OCI-LY3 (cell line): ENCODE results near the gene SORL1.

Experiments used
- H2AFZ ChIP-seq: fragments of 200-600, 300-600 bp; shearing (Covaris generic); 2 replicates; pipeline ENCODE4 v1.6.0; 2014; ENCODE audit warnings: antibody characterized with exemption, low read depth, low read length
- H3K27ac ChIP-seq: fragments of 200-600, 300-600 bp; sonication (generic); 2 replicates; pipeline ENCODE4 v1.5.1; 2014; ENCODE audit warnings: mild to moderate bottlenecking, low read length, moderate library complexity, mixed read lengths
- H3K27me3 ChIP-seq: fragments of 200-600, 300-600 bp; sonication (generic); 2 replicates; pipeline ENCODE4 v1.6.1; 2014; ENCODE audit warnings: low read depth, low read length, mixed read lengths
- H3K36me3 ChIP-seq: fragments of 200-600, 300-600 bp; sonication (generic); replicated peaks from 2 replicates; pipeline ENCODE3; 2014; ENCODE audit warnings: low read depth, low read length, mixed read lengths
- H3K4me1 ChIP-seq: fragments of 300-600, 200-600 bp; sonication (generic); 2 replicates; pipeline ENCODE4 v1.6.1; 2014; ENCODE audit warnings: low read length, mixed read lengths
- H3K4me2 ChIP-seq: fragments of 200-600, 300-600 bp; sonication (generic); 2 replicates; pipeline ENCODE4 v1.6.1; 2014; ENCODE audit warnings: low read length, mixed read lengths
- H3K4me3 ChIP-seq: fragments of 300-600, 200-600 bp; sonication (generic); 2 replicates; pipeline ENCODE4 v1.5.1; 2014; ENCODE audit warnings: antibody characterized with exemption, mild to moderate bottlenecking, low read length, moderate library complexity
- H3K79me2 ChIP-seq: fragments of 300-600, 200-600 bp; shearing (Covaris generic); 2 replicates; pipeline ENCODE4 v1.6.1; 2014; ENCODE audit warnings: mild to moderate bottlenecking, low read length, mixed read lengths
- H3K9ac ChIP-seq: fragments of 300-600, 200-600 bp; shearing (Covaris generic); 2 replicates; pipeline ENCODE4 v1.6.0; 2014; ENCODE audit warnings: mild to moderate bottlenecking, low read length, moderate library complexity
- H3K9me3 ChIP-seq: fragments of 200-600, 300-600 bp; shearing (Covaris generic); 2 replicates; pipeline ENCODE4 v1.6.1; 2014; ENCODE audit warnings: low read length, mixed read lengths; ENCODE audit not compliant: insufficient read depth
- H4K20me1 ChIP-seq: fragments of 200-600, 300-600 bp; sonication (generic); 2 replicates; pipeline ENCODE4 v1.6.1; 2016; ENCODE audit warnings: low read length, mixed read lengths; ENCODE audit not compliant: insufficient read depth
- EZH2phosphoT487 ChIP-seq: fragments of 200-600 bp; shearing (Covaris generic); IDR thresholded peaks from 2 replicates; pipeline ENCODE4 v1.6.1; 2018; ENCODE audit warnings: antibody characterized with exemption, mixed run types, low read depth
- TF ChIP-seq, protein P1 (sequence below): fragments of 200-600, 300-600 bp; sonication (generic); IDR thresholded peaks from 2 replicates; pipeline ENCODE4 v1.5.1; 2014; ENCODE audit warnings: antibody characterized with exemption, low read length, low read depth

Gene SORL1

DNA sequence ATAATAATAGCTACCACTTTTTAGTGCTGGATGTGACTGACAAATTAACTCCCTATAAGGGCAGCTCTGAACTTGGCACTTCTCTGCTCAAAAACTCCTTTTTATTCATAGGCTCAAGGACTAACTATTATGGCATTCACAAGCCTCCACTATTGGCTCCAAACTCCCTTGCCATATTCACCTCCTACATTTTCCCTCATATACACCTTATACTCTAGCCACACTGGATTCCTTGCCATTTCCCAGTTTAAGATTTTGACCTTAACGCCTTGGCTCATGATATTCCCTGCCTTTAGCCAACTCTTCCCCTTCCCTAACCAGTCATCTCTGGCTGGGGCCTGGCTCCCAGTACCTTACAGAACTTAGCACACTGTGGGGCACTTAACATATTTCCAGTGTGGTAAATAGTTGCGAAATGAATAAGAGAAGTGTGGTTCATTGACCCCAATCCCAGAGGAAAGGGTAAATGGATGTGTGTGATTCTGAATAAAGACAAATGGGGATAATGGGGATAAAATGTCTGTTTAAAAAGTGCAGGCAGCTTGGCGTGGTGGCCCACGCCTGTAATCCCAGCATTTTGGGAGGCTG is 40.0 kb upstream of the SORL1 start:
- no peaks in the 10 kb centered on the region for H3K36me3 ChIP-seq

DNA sequence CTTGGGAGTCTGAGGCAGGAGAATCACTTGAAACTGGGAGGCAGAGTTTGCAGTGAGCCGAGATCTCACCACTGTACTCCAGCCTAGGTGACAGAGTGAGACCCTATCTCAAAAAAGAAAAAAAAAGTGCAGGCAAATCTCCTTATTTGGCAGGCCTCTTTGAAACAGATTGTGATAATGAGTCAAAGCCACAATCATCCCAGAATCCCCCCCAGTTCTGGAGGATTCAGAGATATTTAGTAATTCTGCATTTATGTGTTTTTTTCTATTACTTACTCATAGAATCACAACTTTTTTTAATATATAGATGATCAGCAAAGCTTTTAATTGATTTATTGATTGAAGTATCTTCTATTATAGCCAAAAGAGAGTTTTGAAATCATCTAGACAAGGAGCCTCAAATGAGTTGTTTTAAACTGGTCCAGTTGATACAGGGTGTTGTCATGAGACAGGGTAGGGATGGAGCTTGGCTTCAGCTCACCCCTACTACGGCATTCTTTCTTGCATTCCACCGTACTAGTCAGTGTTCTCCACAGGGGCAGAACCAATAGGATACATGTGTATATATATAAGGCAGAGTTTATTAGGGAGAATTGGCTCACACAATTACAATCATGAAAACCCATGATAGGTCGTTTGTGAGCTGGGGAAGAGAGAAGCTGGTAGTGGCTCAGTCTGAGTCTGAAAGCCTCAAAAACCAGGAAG is 39.3 kb upstream of the SORL1 start:
- H3K27me3 ChIP-seq, result no peaks in the 10 kb centered on the region
- H3K9ac ChIP-seq, result no peak overlapping the region
- H3K4me1 ChIP-seq, result peaks cover 3% of the 10 kb centered on the region; the same call in 1 of the 2 replicates
- H3K79me2 ChIP-seq, result no peaks in the 10 kb centered on the region
- H3K4me2 ChIP-seq, result no peak overlapping the region
- no peak overlapping the region for H2AFZ ChIP-seq
- TF ChIP-seq EZH2phosphoT487, result no peak
- TF ChIP-seq, protein P1, sequence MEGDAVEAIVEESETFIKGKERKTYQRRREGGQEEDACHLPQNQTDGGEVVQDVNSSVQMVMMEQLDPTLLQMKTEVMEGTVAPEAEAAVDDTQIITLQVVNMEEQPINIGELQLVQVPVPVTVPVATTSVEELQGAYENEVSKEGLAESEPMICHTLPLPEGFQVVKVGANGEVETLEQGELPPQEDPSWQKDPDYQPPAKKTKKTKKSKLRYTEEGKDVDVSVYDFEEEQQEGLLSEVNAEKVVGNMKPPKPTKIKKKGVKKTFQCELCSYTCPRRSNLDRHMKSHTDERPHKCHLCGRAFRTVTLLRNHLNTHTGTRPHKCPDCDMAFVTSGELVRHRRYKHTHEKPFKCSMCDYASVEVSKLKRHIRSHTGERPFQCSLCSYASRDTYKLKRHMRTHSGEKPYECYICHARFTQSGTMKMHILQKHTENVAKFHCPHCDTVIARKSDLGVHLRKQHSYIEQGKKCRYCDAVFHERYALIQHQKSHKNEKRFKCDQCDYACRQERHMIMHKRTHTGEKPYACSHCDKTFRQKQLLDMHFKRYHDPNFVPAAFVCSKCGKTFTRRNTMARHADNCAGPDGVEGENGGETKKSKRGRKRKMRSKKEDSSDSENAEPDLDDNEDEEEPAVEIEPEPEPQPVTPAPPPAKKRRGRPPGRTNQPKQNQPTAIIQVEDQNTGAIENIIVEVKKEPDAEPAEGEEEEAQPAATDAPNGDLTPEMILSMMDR, result no peak
- H3K27ac ChIP-seq, result no peak overlapping the region
- H3K36me3 ChIP-seq, result no peaks in the 10 kb centered on the region
- H3K4me3 ChIP-seq, result no peak overlapping the region
- H4K20me1 ChIP-seq, result no peaks in the 10 kb centered on the region
- H3K9me3 ChIP-seq, result no peaks in the 10 kb centered on the region

More for the DNA sequence above, 40.0 kb upstream of the SORL1 start:
- H3K27ac ChIP-seq, result no peak overlapping the region
- H3K79me2 ChIP-seq, result no peaks in the 10 kb centered on the region
- TF ChIP-seq EZH2phosphoT487, result no peak
- TF ChIP-seq, protein P1, result no peak
- H2AFZ ChIP-seq, result no peak overlapping the region
- H3K4me3 ChIP-seq, result no peak overlapping the region
- no peaks in the 10 kb centered on the region for H4K20me1 ChIP-seq
- H3K9ac ChIP-seq, result no peak overlapping the region
- H3K9me3 ChIP-seq, result no peaks in the 10 kb centered on the region
- H3K4me2 ChIP-seq, result no peak overlapping the region
- no peaks in the 10 kb centered on the region for H3K4me1 ChIP-seq
- no peaks in the 10 kb centered on the region for H3K27me3 ChIP-seq

DNA sequence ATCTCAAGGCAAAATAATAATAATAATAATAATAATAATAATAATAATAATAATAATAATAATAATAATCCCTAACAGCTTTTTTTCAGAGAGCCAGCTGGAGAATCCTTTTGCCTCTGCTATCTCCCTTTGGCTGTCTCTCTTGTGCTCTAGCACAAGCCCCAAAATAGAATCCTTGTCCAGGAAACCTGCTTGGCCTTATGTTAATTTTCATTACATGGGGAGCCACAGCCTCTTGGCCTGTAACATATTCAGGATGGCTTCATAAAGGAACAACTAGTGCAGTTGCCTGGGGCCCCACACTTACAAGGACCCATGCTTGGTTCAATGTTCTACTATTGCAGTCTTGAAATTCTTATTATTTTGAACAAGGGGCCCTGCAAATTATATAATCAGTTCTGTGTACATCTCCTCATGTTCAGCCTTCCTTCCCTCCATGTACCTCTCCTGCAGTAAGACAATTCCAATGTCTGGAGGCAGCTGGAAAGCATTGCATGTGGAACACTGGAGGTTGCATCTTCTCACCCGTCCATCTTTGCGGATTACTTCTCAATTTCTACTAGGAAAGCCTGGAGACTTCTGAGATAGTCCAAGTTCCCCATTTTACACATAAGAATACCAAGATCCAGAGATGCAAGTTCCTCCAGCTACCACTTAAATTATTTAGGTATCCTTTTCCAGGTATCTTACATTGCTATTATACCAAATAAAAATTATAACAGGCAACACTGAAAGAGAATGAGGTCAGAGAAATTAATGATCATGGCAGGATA is 37.8 kb upstream of the SORL1 start:
- Histone ChIP-seq H3K4me1 (peaks cover 13% of the 10 kb centered on the region), H3K4me2 (no peak overlapping the region)

More for the DNA sequence above, 37.8 kb upstream of the SORL1 start:
- TF ChIP-seq EZH2phosphoT487, result no peak
- TF ChIP-seq, protein P1, result no peak
- Histone ChIP-seq H3K9ac (no peak overlapping the region), H2AFZ (no peak overlapping the region), H3K4me3 (no peak overlapping the region), H3K9me3 (no peaks in the 10 kb centered on the region), H4K20me1 (no peaks in the 10 kb centered on the region), H3K27ac (no peak overlapping the region), H3K36me3 (no peaks in the 10 kb centered on the region), H3K79me2 (no peaks in the 10 kb centered on the region), H3K27me3 (no peaks in the 10 kb centered on the region)
